Spleen (tissue), 11 donors: ENCODE results near the gene SEMA3A. TPM values are rescaled to one million over a fixed set of nuclear protein-coding genes. Genes with fewer than 3 reads are reported as not detected.

Experiments used
- DNase-seq: peaks from one replicate; pipeline ENCODE4 v3.0.0-alpha.2; 2020
- H3K27ac ChIP-seq, 8 donors: fragments of 200-600 bp; sonication (generic) in 7 of 8; 1 replicate in 4 of 8; 2 replicates in 4 of 8; pipeline versions ENCODE4 v1.5.0 to v1.8.0; 2016 to 2021; ENCODE audit warnings: inconsistent platforms in 4 of 8, mild to moderate bottlenecking in 4 of 8, moderate library complexity in 1 of 8
- H3K27me3 ChIP-seq, 7 donors: fragments of 200-600 bp; sonication (generic) in 6 of 7; replicated peaks in 1 of 7; 1 replicate in 4 of 7; 2 replicates in 3 of 7; pipeline versions ENCODE4 v1.5.0 to v1.8.0; 2016 to 2021; ENCODE audit warnings: inconsistent platforms in 3 of 7, mild to moderate bottlenecking in 1 of 7
- H3K36me3 ChIP-seq, 6 donors: fragments of 200-600 bp; sonication (generic) in 5 of 6; 1 replicate in 4 of 6; 2 replicates in 2 of 6; pipeline versions ENCODE4 v1.5.0 to v1.8.0; 2016 to 2021; ENCODE audit warnings: inconsistent platforms in 2 of 6
- H3K4me1 ChIP-seq, 6 donors: fragments of 200-600 bp; sonication (generic) in 5 of 6; 1 replicate in 3 of 6; 2 replicates in 3 of 6; pipeline versions ENCODE4 v1.5.0 to v1.8.0; 2016 to 2021; ENCODE audit warnings: inconsistent platforms in 3 of 6
- H3K4me3 ChIP-seq, 8 donors: fragments of 200-600 bp; sonication (generic) in 7 of 8; 1 replicate in 4 of 8; 2 replicates in 4 of 8; pipeline versions ENCODE4 v1.5.0 to v1.8.0; 2016 to 2021; ENCODE audit warnings: inconsistent platforms in 4 of 8, mild to moderate bottlenecking in 4 of 8, moderate library complexity in 2 of 8
- H3K9me3 ChIP-seq, 8 donors: fragments of 200-600 bp; sonication (generic) in 7 of 8; 1 replicate in 4 of 8; 2 replicates in 4 of 8; pipeline versions ENCODE4 v1.5.0 to v1.8.0; 2016 to 2021; ENCODE audit warnings: inconsistent platforms in 4 of 8
- CTCF ChIP-seq, 11 experiments: fragments of 200-600 bp in 7 of 11; fragments of 450-650 bp in 4 of 11; sonication (generic) in 4 of 11; IDR thresholded peaks in 8 of 11; conservative IDR thresholded peaks in 3 of 11; 1 replicate in 7 of 11; 2 replicates in 4 of 11; pipeline versions ENCODE4 v1.4.0 to v1.8.0; 2016 to 2021; ENCODE audit warnings: antibody characterized with exemption in 11 of 11, inconsistent platforms in 4 of 11, mild to moderate bottlenecking in 1 of 11
- POLR2A ChIP-seq, 3 donors: fragments of 450-650 bp; IDR thresholded peaks; one replicate each; pipeline ENCODE4 v1.5.1; 2017; ENCODE audit warnings: antibody characterized with exemption in 3 of 3, mild to moderate bottlenecking in 1 of 3
- POLR2AphosphoS5 ChIP-seq, 3 donors: sonication (generic); formaldehyde crosslinking; IDR thresholded peaks; one replicate each; pipeline ENCODE4 v1.5.1; 2017; ENCODE audit warnings: antibody characterized with exemption in 3 of 3
- WGBS, 5 donors: extraction: QIAGEN DNeasy Blood & Tissue Kit in 3 of 5; methylation state at CpG; one replicate each; pipeline versions ENCODE4 v1.1.5 to v1.1.7; 2013 to 2018; 5-methylcytosine and 5-hydroxymethylcytosine counted together
- intact Hi-C: fragments of 100-400 bp; cut with DNase I; formaldehyde crosslinking; loops from one replicate; pipeline ENCODE4 v1.15.0; 2023; ENCODE audit warnings: low total_unique reads
- polyA plus RNA-seq, 3 donors: library from polyadenylated mRNA; stranded (reverse); fragments of 200-250 nt; gene quantifications; one replicate each; pipeline ENCODE4 v1.2.1, GENCODE V29; 2013
- total RNA-seq, 7 donors: library from RNA; depleted of rRNA in 3 of 7; stranded (reverse); fragments of >200 nt in 3 of 7; fragmentation: NEBNext Ultra II Directional in 4 of 7; extraction: Animal tissue kit (Norgen Biotek cat#: 25700) in 4 of 7; gene quantifications; one replicate each; pipeline versions ENCODE4 v1.1.0 to v1.2.1, GENCODE V29; 2016 to 2021
- donor health status: healthy with polysubstance abuse.
- donor health status: DM: no; HTN: no; CAD: no; lungs with moderate emphysema.
- donor health status: DM: no; HTN: no; CAD: no.
- donor health status: Bipolar disorder and iron deficiency.
- donor health status: healthy.
- donor health status: DM: no; HTN: no; CAD: no.
- donor health status: DM: yes; HTN: yes; CAD: no.

Gene SEMA3A
- total and polyA plus RNA-seq, 10 donors = 1.1 to 48.5 (median 15.3) TPM

- H3K4me1 ChIP-seq = no peaks in the 10 kb centered on the region
- 75 to 89% (median 80%) methylated on average over 5 of the region's 5 CpGs for WGBS, 5 donors
- no peak for DNase-seq
- H3K9me3 ChIP-seq = no peaks in the 10 kb centered on the region
- H3K36me3 ChIP-seq = no peaks in the 10 kb centered on the region
- H3K27me3 ChIP-seq = no peaks in the 10 kb centered on the region
- intact Hi-C loops = no loop called here
- H3K4me3 ChIP-seq = no peak overlapping the region
- H3K27ac ChIP-seq = no peak overlapping the region
- TF ChIP-seq CTCF (IDR thresholded peaks at IDR 0.05 in 8 of 11, conservative IDR thresholded peaks at IDR 0.05 in 3 of 11) = no peak
- no peak for TF ChIP-seq POLR2A (IDR thresholded peaks at IDR 0.05)
- TF ChIP-seq POLR2AphosphoS5 (IDR thresholded peaks at IDR 0.05) = no peak
Measured at GRCh38 chr7:84022684-84023308, 171.8 kb downstream of the SEMA3A start.

- Histone ChIP-seq H3K27me3 (no peaks in the 10 kb centered on the region), H3K27ac (no peak overlapping the region), H3K4me3 (no peak overlapping the region), H3K9me3 (no peaks in the 10 kb centered on the region), H3K36me3 (no peaks in the 10 kb centered on the region), H3K4me1 (no peaks in the 10 kb centered on the region)
- WGBS, 5 donors = 80 to 98% (median 90%) methylated on average over 2 of the region's 2 CpGs
- TF ChIP-seq CTCF (IDR thresholded peaks at IDR 0.05 in 8 of 11, conservative IDR thresholded peaks at IDR 0.05 in 3 of 11) (no peak), POLR2AphosphoS5 (IDR thresholded peaks at IDR 0.05) (no peak), POLR2A (IDR thresholded peaks at IDR 0.05) (no peak)
- intact Hi-C loops = no loop called here
- DNase-seq = no peak
Measured at GRCh38 chr7:84022009-84022408, 172.6 kb downstream of the SEMA3A start.

- Histone ChIP-seq H3K27ac (no peak overlapping the region), H3K4me1 (no peaks in the 10 kb centered on the region), H3K9me3 (no peaks in the 10 kb centered on the region), H3K36me3 (no peaks in the 10 kb centered on the region), H3K27me3 (no peaks in the 10 kb centered on the region), H3K4me3 (no peak overlapping the region)
- DNase-seq = no peak
- 81 to 93% (median 87%) methylated on average over 6 of the region's 6 CpGs for WGBS, 5 donors
- intact Hi-C loops = no loop called here
- TF ChIP-seq POLR2A (IDR thresholded peaks at IDR 0.05) = no peak
- no peak for TF ChIP-seq POLR2AphosphoS5 (IDR thresholded peaks at IDR 0.05)
- no peak for TF ChIP-seq CTCF (IDR thresholded peaks at IDR 0.05 in 8 of 11, conservative IDR thresholded peaks at IDR 0.05 in 3 of 11)
Measured at GRCh38 chr7:84021292-84021908, 173.2 kb downstream of the SEMA3A start.

- no peak for DNase-seq
- TF ChIP-seq CTCF (IDR thresholded peaks at IDR 0.05 in 8 of 11, conservative IDR thresholded peaks at IDR 0.05 in 3 of 11) (no peak), POLR2A (IDR thresholded peaks at IDR 0.05) (no peak), POLR2AphosphoS5 (IDR thresholded peaks at IDR 0.05) (no peak)
- Histone ChIP-seq H3K4me1 (no peaks in the 10 kb centered on the region), H3K9me3 (no peaks in the 10 kb centered on the region), H3K4me3 (no peak overlapping the region), H3K27me3 (no peaks in the 10 kb centered on the region), H3K27ac (no peak overlapping the region), H3K36me3 (no peaks in the 10 kb centered on the region)
- intact Hi-C loops = no loop called here
- WGBS, 5 donors = 62 to 78% (median 65%) methylated on average over 2 of the region's 2 CpGs
Measured at GRCh38 chr7:84017651-84018050, 176.9 kb downstream of the SEMA3A start.
